ENCODE data around the gene AJM1.
"Not testable (repeated sequence)": the region's sequence is repeated elsewhere in the genome, so short reads cannot be mapped to it uniquely, and the experiment has no call there.

The AJM1 gene

DNA sequence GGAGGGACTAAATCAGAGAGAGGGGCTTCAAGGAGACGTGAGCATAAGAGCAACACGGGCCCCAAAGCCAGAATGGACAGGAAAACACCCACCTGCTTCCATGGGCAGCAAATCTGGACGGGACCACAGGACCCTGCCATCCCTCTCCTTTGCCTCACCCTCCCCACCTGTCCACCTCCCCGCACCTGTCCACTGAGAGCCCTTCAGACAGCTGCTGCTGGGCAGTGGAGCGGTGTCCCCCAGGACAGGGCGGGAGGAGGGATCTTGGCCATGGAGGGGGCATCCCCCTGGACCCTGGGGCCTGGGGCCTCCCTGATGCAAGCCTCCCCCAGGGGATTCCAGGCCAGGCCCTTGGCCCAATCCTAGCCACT lies 43.6 kb upstream of the AJM1 start:
- Histone ChIP-seq H3K36me3 (no peaks in the 10 kb centered on the region), H3K27me3 (peaks cover 67% of the 10 kb centered on the region), H3K4me1 (ENCODE audit: control insufficient read depth in 1 of 2, insufficient read depth in 1 of 2, low read depth in 1 of 2, low read length in 1 of 2) (peaks cover 42 to 53% of the 10 kb centered on the region in 2 experiments), H3K4me3 (ENCODE audit: low read depth in 1 of 2, low read length in 1 of 2) (no peak overlapping the region), H3K9me3 (no peaks in the 10 kb centered on the region), H3K27ac (no peak overlapping the region)
- TF ChIP-seq, protein P1, sequence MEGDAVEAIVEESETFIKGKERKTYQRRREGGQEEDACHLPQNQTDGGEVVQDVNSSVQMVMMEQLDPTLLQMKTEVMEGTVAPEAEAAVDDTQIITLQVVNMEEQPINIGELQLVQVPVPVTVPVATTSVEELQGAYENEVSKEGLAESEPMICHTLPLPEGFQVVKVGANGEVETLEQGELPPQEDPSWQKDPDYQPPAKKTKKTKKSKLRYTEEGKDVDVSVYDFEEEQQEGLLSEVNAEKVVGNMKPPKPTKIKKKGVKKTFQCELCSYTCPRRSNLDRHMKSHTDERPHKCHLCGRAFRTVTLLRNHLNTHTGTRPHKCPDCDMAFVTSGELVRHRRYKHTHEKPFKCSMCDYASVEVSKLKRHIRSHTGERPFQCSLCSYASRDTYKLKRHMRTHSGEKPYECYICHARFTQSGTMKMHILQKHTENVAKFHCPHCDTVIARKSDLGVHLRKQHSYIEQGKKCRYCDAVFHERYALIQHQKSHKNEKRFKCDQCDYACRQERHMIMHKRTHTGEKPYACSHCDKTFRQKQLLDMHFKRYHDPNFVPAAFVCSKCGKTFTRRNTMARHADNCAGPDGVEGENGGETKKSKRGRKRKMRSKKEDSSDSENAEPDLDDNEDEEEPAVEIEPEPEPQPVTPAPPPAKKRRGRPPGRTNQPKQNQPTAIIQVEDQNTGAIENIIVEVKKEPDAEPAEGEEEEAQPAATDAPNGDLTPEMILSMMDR (IDR thresholded peaks at IDR 0.05), result no peak

DNA sequence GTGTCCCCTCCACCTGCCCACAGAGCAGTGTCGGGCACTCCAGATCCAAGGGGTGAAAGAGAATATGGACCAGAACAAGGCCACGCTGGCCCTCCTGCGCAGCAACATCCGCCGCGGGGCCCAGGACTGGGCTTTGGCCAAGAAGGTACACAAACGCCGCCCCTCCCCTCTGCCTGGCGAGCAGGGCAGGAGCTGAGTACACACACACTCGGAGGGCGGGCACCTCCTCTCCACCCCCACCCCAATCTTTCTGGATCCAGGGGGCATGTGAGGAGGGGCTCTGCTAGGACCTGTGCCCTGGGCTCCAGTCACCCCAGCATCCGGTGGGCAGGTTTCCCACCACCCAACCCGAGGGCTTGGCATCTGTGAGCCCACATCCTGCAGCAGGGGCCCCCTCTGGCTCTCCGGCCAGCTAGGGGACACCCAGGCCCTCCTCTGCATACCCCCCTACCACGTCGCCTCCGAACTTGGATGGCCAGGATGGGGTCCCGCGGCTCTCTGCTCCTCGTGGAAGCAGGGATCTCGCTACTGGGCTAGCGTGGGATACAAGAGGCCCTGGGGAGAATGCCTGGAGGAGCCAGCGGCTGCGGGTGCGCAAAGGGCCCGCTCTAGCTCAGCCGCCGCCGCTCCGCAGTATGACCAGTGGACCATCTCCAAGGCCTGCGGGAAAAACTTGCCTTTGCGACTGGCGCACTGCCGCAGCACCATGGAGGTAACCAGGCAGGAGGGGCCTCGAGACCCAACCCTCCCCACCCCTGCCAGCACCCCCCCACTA lies 43.0 kb upstream of the AJM1 start:
- H3K9me3 ChIP-seq, result no peaks in the 10 kb centered on the region
- H3K4me1 ChIP-seq (ENCODE audit: control insufficient read depth in 1 of 2, insufficient read depth in 1 of 2, low read depth in 1 of 2, low read length in 1 of 2), result peaks cover 41 to 48% of the 10 kb centered on the region in 2 experiments
- H3K4me3 ChIP-seq (ENCODE audit: low read depth in 1 of 2, low read length in 1 of 2), result peak overlapping the region; percentile 52 to 60
- H3K27ac ChIP-seq, result no peak overlapping the region
- TF ChIP-seq, protein P1 (IDR thresholded peaks at IDR 0.05), result no peak
- H3K27me3 ChIP-seq, result peaks cover 67% of the 10 kb centered on the region
- no peaks in the 10 kb centered on the region for H3K36me3 ChIP-seq

DNA sequence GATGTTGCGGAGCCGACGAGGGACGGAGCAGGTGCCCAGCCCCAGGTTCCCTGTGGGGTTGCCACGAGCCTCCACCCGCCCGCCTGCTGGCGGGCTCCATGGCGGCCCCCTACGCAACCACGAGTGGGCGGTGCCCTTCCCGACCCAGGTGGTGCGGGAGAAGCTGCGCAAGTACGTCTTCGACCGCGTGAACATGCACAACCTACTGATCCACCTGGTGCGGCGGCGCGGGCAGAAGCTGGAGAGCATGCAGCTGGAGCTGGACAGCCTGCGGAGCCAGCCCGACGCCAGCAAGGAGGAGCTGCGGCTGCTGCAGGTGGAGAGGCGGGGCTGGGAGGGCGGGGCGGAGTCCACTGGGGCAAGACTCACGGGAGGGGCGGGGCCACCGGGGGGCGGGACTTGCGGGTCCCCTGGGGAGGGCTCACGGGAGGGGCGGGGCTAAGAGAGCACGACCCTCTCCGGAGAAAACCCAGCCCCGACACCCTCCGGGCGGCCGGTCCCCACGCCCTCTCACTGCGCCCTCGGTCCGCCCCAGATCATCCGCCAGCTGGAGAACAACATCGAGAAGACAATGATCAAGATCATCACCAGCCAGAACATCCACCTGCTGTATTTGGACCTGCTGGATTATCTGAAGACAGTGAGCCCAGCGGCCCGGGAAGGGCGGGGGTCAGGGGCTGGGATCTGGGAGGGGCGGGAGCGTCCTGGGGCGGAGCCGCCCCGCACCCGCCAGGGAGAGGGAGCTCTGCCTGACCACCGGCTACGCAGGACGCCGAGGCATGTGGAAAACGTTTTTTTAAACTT lies 42.2 kb upstream of the AJM1 start:
- H3K27me3 ChIP-seq, result peaks cover 67% of the 10 kb centered on the region

DNA sequence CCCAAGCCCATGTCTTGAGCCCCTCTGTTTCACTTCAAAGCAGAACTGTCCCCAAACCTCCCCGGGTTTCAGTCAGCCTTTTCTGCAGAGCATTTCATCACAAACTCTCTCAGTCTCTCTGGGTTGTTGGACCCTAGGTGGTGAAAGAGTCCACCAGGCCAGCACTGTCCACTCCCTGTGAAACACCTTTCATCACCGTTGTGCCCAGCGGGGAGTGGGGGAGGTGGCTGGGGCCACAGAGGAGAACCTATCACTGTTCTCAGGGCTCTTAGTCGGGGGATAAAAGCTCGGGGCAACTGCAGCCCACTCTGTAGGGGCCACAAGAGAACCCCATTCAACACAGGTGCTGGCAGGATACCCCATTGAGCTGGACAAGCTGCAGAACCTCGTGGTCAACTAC lies 40.0 kb upstream of the AJM1 start:
- Histone ChIP-seq H3K4me3 (ENCODE audit: low read depth in 1 of 2, low read length in 1 of 2) (no peak overlapping the region), H3K27me3 (peaks cover 53% of the 10 kb centered on the region), H3K4me1 (ENCODE audit: control insufficient read depth in 1 of 2, insufficient read depth in 1 of 2, low read depth in 1 of 2, low read length in 1 of 2) (peaks cover 33 to 40% of the 10 kb centered on the region in 2 experiments), H3K27ac (no peak overlapping the region), H3K36me3 (no peaks in the 10 kb centered on the region), H3K9me3 (no peaks in the 10 kb centered on the region)
- TF ChIP-seq, protein P1 (IDR thresholded peaks at IDR 0.05), result no peak

More for the DNA sequence above, 42.2 kb upstream of the AJM1 start:
- H3K4me3 ChIP-seq (ENCODE audit: low read depth in 1 of 2, low read length in 1 of 2), result peak overlapping the region; percentile 52 to 60
- H3K4me1 ChIP-seq (ENCODE audit: control insufficient read depth in 1 of 2, insufficient read depth in 1 of 2, low read depth in 1 of 2, low read length in 1 of 2), result peaks cover 33 to 40% of the 10 kb centered on the region in 2 experiments
- no peak overlapping the region for H3K27ac ChIP-seq
- TF ChIP-seq, protein P1 (IDR thresholded peaks at IDR 0.05), result no peak
- H3K9me3 ChIP-seq, result no peaks in the 10 kb centered on the region
- H3K36me3 ChIP-seq, result no peaks in the 10 kb centered on the region

DNA sequence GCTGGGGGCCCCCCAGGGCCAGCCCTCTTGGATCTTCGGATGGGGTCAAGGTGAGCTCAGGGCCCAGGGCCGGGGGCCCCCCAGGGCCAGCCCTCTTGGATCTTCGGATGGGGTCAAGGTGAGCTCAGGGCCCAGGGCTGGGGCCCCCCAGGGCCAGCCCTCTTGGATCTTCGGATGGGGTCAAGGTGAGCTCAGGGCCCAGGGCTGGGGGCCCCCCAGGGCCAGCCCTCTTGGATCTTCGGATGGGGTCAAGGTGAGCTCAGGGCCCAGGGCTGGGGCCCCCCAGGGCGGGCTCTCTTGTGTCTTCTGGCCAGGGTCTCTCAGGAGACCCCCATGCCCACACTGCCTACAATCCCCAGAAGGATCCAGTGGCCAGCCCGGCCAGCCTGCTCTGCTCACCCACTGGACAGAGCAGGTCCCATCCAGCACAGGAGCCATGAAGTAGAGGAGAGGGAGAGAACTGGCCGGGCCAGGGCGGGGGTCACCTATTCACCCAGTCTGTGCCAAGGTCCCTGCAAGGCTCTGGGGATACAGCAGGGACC lies 39.2 kb upstream of the AJM1 start:
- Histone ChIP-seq H3K4me1 (ENCODE audit: control insufficient read depth in 1 of 2, insufficient read depth in 1 of 2, low read depth in 1 of 2, low read length in 1 of 2) (peaks cover 35 to 43% of the 10 kb centered on the region in 2 experiments), H3K27me3 (peaks cover 46% of the 10 kb centered on the region)
- H3K27ac ChIP-seq; H3K4me3 ChIP-seq (ENCODE audit: low read depth in 1 of 2, low read length in 1 of 2); H3K9me3 ChIP-seq; H3K36me3 ChIP-seq: not testable (repeated sequence)
